ENCODE measurements around the gene AGAP1.

DNA sequence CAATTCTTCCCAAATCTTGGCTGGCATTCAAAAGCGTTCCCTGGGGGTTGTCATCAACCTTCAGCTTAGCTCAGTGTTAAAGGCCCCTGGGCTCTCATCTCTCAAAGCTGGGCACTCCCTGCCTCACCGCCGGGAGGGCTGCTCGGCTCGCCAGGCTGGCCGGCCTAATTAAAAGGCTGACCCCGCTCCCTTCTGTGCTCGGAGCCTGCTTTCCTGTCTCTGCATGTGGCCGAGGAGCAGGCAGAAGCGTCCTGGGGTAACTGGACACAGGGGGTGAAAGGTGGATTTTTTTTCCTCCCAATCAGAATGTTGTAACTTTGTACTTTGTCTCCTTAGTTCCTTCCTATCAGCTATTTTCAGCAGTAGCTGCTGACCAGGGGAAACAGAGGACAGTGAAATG is 443.2 kb downstream of the AGAP1 start:
- TF ChIP-seq CTCF (conservative IDR thresholded peaks at IDR 0.05; ENCODE audit: low read length) (no peak), EZH2phosphoT487 (IDR thresholded peaks at IDR 0.05; ENCODE audit: borderline replicate concordance, low read depth, low read length) (no peak)

All from OCI-LY7 (cell line).